ENCODE data around the gene SYTL2.

The SYTL2 gene

GRCh38 chr11:85759915-85760314 lies 51.0 kb downstream of the SYTL2 start:
- DNase-seq, result no peak

- DNase-seq, result no peak
Measured at GRCh38 chr11:85758480-85759039, 52.4 kb downstream of the SYTL2 start.

- DNase-seq, result no peak
Measured at GRCh38 chr11:85758026-85758425, 52.9 kb downstream of the SYTL2 start.

- DNase-seq, result peak; percentile 56 to 68
Measured at GRCh38 chr11:85756401-85757200, 54.3 kb downstream of the SYTL2 start.

GRCh38 chr11:85755701-85756100 lies 55.2 kb downstream of the SYTL2 start:
- DNase-seq, result no peak

- DNase-seq, result no peak
Measured at GRCh38 chr11:85755285-85755684, 55.7 kb downstream of the SYTL2 start.

GRCh38 chr11:85752890-85753581 lies 57.9 kb downstream of the SYTL2 start:
- DNase-seq, result peak; percentile 94 to 96

- peak; percentile 24 to 31 for DNase-seq
Measured at GRCh38 chr11:85752201-85752889, 58.6 kb downstream of the SYTL2 start.

GRCh38 chr11:85751724-85752123 lies 59.2 kb downstream of the SYTL2 start:
- no peak for DNase-seq

- DNase-seq, result peak in 1 of 2 donors; percentile 43
Measured at GRCh38 chr11:85750646-85751045, 60.3 kb downstream of the SYTL2 start.

- no peak for DNase-seq
Measured at GRCh38 chr11:85749884-85750283, 61.1 kb downstream of the SYTL2 start.

GRCh38 chr11:85749287-85749834 lies 61.6 kb downstream of the SYTL2 start:
- no peak for DNase-seq

- DNase-seq, result no peak
Measured at GRCh38 chr11:85748455-85748891, 62.5 kb downstream of the SYTL2 start.

- no peak for DNase-seq
Measured at GRCh38 chr11:85746670-85747069, 64.3 kb downstream of the SYTL2 start.

GRCh38 chr11:85745626-85746025 lies 65.3 kb downstream of the SYTL2 start:
- no peak for DNase-seq

- no peak for DNase-seq
Measured at GRCh38 chr11:85742873-85743275, 68.1 kb downstream of the SYTL2 start.

- no peak for DNase-seq
Measured at GRCh38 chr11:85742348-85742747, 68.6 kb downstream of the SYTL2 start.

- DNase-seq, result no peak
Measured at GRCh38 chr11:85740481-85741400, 70.2 kb downstream of the SYTL2 start.

- peak in 1 of 2 donors; percentile 28 for DNase-seq
Measured at GRCh38 chr11:85737738-85738137, 73.2 kb downstream of the SYTL2 start.

GRCh38 chr11:85735876-85736460 lies 75.0 kb downstream of the SYTL2 start:
- no peak for DNase-seq

GRCh38 chr11:85732965-85733364 lies 78.0 kb downstream of the SYTL2 start:
- no peak for DNase-seq
